ENCODE data around the gene CELF4. TPM values are rescaled to one million over a fixed set of nuclear protein-coding genes. Genes with fewer than 3 reads are reported as not detected.

The CELF4 gene
- total RNA-seq, 4 donors from 2014 or later = not detected

- no peak overlapping the region for H3K4me3 ChIP-seq
- H3K27ac ChIP-seq = no peak overlapping the region
- H3K27me3 ChIP-seq = peaks cover 0 to 23% of the 10 kb centered on the region in 2 donors
- WGBS, 2 donors = 50 to 52% methylated on average over 4 to 5 of the region's 5 CpGs
- TF ChIP-seq, protein P1, sequence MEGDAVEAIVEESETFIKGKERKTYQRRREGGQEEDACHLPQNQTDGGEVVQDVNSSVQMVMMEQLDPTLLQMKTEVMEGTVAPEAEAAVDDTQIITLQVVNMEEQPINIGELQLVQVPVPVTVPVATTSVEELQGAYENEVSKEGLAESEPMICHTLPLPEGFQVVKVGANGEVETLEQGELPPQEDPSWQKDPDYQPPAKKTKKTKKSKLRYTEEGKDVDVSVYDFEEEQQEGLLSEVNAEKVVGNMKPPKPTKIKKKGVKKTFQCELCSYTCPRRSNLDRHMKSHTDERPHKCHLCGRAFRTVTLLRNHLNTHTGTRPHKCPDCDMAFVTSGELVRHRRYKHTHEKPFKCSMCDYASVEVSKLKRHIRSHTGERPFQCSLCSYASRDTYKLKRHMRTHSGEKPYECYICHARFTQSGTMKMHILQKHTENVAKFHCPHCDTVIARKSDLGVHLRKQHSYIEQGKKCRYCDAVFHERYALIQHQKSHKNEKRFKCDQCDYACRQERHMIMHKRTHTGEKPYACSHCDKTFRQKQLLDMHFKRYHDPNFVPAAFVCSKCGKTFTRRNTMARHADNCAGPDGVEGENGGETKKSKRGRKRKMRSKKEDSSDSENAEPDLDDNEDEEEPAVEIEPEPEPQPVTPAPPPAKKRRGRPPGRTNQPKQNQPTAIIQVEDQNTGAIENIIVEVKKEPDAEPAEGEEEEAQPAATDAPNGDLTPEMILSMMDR (IDR thresholded peaks at IDR 0.05) = no peak
- TF ChIP-seq POLR2A (IDR thresholded peaks at IDR 0.05) = no peak
- no peak for TF ChIP-seq EP300 (IDR thresholded peaks at IDR 0.05)
- no peaks in the 10 kb centered on the region for H3K4me1 ChIP-seq
- H3K36me3 ChIP-seq = no peaks in the 10 kb centered on the region
- no peaks in the 10 kb centered on the region for H3K9me3 ChIP-seq
- DNase-seq (ENCODE audit: low spot score in 2 of 2) = no peak
These were observed 20.9 kb downstream of the CELF4 start for GRCh38 chr18:37544713-37545112.

DNA sequence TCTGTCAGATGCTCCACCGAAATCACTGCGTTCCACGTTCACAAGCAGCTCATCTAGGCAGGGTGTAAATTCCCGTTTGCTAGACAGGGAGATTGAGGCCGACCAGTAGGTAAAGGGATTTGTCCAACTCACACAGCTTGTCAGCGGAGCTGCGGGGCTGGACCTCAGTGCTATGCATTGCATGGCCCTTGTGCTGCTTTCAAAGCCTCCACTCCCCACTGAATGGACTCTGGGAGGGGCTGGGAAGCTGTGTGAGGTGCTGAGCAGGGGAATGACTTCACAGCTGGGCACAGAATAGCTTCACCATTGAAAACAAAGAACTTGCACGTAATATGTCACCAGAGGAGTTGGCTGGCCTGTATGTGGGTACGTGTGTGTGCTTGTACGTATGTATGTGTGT lies 21.4 kb downstream of the CELF4 start:
- no peak overlapping the region for H3K27ac ChIP-seq
- no peak for DNase-seq (ENCODE audit: low spot score in 2 of 2)
- H3K9me3 ChIP-seq = no peaks in the 10 kb centered on the region
- H3K4me1 ChIP-seq = no peaks in the 10 kb centered on the region
- TF ChIP-seq EP300 (IDR thresholded peaks at IDR 0.05) (no peak), POLR2A (IDR thresholded peaks at IDR 0.05) (no peak)
- TF ChIP-seq, protein P1 (IDR thresholded peaks at IDR 0.05) = no peak
- H3K36me3 ChIP-seq = no peaks in the 10 kb centered on the region
- no peak overlapping the region for H3K4me3 ChIP-seq
- 64 to 68% methylated on average over 10 of the region's 10 CpGs for WGBS, 2 donors
- H3K27me3 ChIP-seq = peaks cover 0 to 28% of the 10 kb centered on the region in 2 donors

DNA sequence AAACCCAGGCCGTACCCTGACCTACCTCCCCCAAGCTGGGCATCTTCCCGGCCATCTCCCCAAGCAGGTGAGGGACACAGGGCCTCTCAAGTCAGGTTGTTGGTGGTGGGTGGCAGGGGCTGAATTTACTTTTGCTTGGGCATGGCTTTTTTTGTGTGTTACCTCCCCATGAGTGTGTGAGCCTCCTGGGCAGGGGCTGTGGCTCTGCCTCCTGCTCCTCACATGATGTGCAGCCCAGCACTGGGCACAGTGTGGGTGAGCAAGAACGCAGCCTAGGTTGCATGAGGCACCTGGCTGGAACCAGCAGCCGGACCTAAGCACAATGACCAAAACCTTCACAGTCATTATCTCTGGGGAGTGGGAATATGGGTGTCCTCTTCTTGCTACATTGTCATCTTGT lies 22.3 kb downstream of the CELF4 start:
- no peak for DNase-seq (ENCODE audit: low spot score in 2 of 2)
- Histone ChIP-seq H3K36me3 (no peaks in the 10 kb centered on the region), H3K4me3 (no peak overlapping the region), H3K4me1 (no peaks in the 10 kb centered on the region), H3K27me3 (peaks cover 0 to 31% of the 10 kb centered on the region in 2 donors), H3K27ac (no peak overlapping the region), H3K9me3 (no peaks in the 10 kb centered on the region)
- TF ChIP-seq POLR2A (IDR thresholded peaks at IDR 0.05) = no peak
- TF ChIP-seq EP300 (IDR thresholded peaks at IDR 0.05) = no peak
- TF ChIP-seq, protein P1 (IDR thresholded peaks at IDR 0.05) = no peak
- WGBS, 2 donors = 86% methylated on average over 4 of the region's 4 CpGs

- TF ChIP-seq, protein P1 (IDR thresholded peaks at IDR 0.05) = no peak
- TF ChIP-seq POLR2A (IDR thresholded peaks at IDR 0.05) (no peak), EP300 (IDR thresholded peaks at IDR 0.05) (no peak)
- Histone ChIP-seq H3K27me3 (peaks cover 0 to 44% of the 10 kb centered on the region in 2 donors), H3K27ac (no peak overlapping the region), H3K4me3 (no peak overlapping the region), H3K4me1 (peaks cover 0 to 6% (median 0%) of the 10 kb centered on the region in 4 donors), H3K9me3 (no peaks in the 10 kb centered on the region), H3K36me3 (no peaks in the 10 kb centered on the region)
- WGBS, 2 donors = 82 to 87% methylated on average over 7 of the region's 7 CpGs
- no peak for DNase-seq (ENCODE audit: low spot score in 2 of 2)
These were observed 24.1 kb downstream of the CELF4 start for GRCh38 chr18:37541517-37541916.

- Histone ChIP-seq H3K36me3 (no peaks in the 10 kb centered on the region), H3K27ac (no peak overlapping the region), H3K27me3 (peaks cover 0 to 44% of the 10 kb centered on the region in 2 donors), H3K4me1 (peaks cover 0 to 6% (median 0%) of the 10 kb centered on the region in 4 donors), H3K4me3 (no peak overlapping the region), H3K9me3 (no peaks in the 10 kb centered on the region)
- TF ChIP-seq EP300 (IDR thresholded peaks at IDR 0.05) = no peak
- TF ChIP-seq POLR2A (IDR thresholded peaks at IDR 0.05) = no peak
- TF ChIP-seq, protein P1 (IDR thresholded peaks at IDR 0.05) = no peak
- DNase-seq (ENCODE audit: low spot score in 2 of 2) = no peak
- 46 to 49% methylated on average over 9 of the region's 9 CpGs for WGBS, 2 donors
These were observed 25.0 kb downstream of the CELF4 start for GRCh38 chr18:37540424-37541138.
